Suprapubic skin (tissue), 4 donors: ENCODE data around the gene EPHA8.

Experiments used
- CTCF ChIP-seq, 2 donors: fragments of 200-600 bp in 1 of 2; fragments of 450-650 bp in 1 of 2; sonication (generic) in 1 of 2; IDR thresholded peaks; one replicate each; pipeline ENCODE4 v1.5.1; 2016 to 2019; ENCODE audit warnings: antibody characterized with exemption in 2 of 2, mild to moderate bottlenecking in 1 of 2, moderate library complexity in 1 of 2
- EP300 ChIP-seq: sonication (generic); formaldehyde crosslinking; IDR thresholded peaks from one replicate; pipeline ENCODE4 v1.6.1; 2017; ENCODE audit warnings: antibody characterized with exemption
- POLR2A ChIP-seq, 2 donors: fragments of 450-650 bp; IDR thresholded peaks; one replicate each; pipeline ENCODE4 v1.6.1; 2017; ENCODE audit warnings: antibody characterized with exemption in 2 of 2, mild to moderate bottlenecking in 2 of 2, moderate library complexity in 2 of 2
- POLR2AphosphoS5 ChIP-seq, 3 donors: sonication (generic); formaldehyde crosslinking; IDR thresholded peaks; one replicate each; pipeline ENCODE4 v1.6.1; 2017; ENCODE audit warnings: antibody characterized with exemption in 3 of 3

GRCh38 chr1:22520871-22521270 is 42.4 kb upstream of the EPHA8 start:
- TF ChIP-seq CTCF (IDR thresholded peaks at IDR 0.05) (no peak), POLR2A (IDR thresholded peaks at IDR 0.05) (no peak), EP300 (no peak), POLR2AphosphoS5 (IDR thresholded peaks at IDR 0.05) (no peak)
